Measurements from ENCODE around the gene IFRD1.
"Not testable (repeated sequence)": the region's sequence is repeated elsewhere in the genome, so short reads cannot be mapped to it uniquely, and the experiment has no call there.

The IFRD1 gene

GRCh38 chr7:112452102-112452888 lies 2.0 kb downstream of the IFRD1 start:
- Histone ChIP-seq H3K9ac (ENCODE audit: low read length) (peak overlapping the region; percentile 94), H2AFZ (ENCODE audit: low read depth, low read length) (no peak overlapping the region), H3K27me3 (ENCODE audit: low read depth, low read length) (no peaks in the 10 kb centered on the region), H3K4me3 (ENCODE audit: low read length) (peak overlapping the region; percentile 93), H3K4me1 (ENCODE audit: low read length) (peaks cover 23% of the 10 kb centered on the region), H3K79me2 (ENCODE audit: low read length) (peaks cover 57% of the 10 kb centered on the region), H3K4me2 (ENCODE audit: low read length) (peak overlapping the region; percentile 83), H3K27ac (ENCODE audit: low read length) (no peak overlapping the region), H4K20me1 (ENCODE audit: insufficient read depth, low read length) (peaks cover 29% of the 10 kb centered on the region), H3K9me3 (ENCODE audit: insufficient read depth, low read length) (no peaks in the 10 kb centered on the region), H3K36me3 (replicated peaks; ENCODE audit: low read depth, low read length) (peaks cover 13% of the 10 kb centered on the region)
- peak; percentile 18 for TF ChIP-seq CTCF (IDR thresholded peaks at IDR 0.05; ENCODE audit: low read depth, low read length)
- TF ChIP-seq EZH2phosphoT487 (IDR thresholded peaks at IDR 0.05; ENCODE audit: low read depth): no peak

DNA sequence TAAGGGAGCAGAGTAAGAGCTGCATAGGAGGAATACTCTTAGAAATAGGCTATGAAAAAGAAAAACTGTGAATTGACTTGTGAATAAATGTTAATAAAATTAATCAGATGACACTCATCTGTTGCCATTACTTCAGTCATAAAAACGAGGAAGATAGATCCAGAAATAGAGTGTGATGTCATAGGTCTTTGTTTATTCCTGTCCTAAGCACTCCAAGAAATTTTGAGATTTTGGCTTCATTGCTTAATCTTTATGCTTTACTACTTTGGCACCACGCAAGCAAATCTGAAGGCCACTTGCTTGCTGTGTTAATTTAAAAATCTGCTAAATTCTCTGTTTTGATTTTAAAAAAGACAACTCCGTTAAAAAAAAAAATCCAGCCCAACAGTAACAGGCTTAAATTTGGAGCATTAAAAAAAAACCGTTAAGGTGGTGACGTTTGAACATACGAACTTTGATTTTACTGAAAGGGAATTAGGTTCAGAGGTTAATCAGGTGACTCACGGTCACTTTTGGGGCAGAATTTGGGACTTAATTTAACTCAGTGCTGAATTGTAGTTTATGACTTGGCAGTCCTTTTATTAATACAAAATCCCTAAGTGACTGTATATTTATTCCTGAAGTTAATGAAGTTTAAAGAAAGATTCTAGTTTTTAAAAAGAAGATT lies 3.4 kb downstream of the IFRD1 start:
- TF ChIP-seq EZH2phosphoT487 (IDR thresholded peaks at IDR 0.05; ENCODE audit: low read depth): no peak
- H3K4me3 ChIP-seq (ENCODE audit: low read length): no peak overlapping the region

GRCh38 chr7:112454191-112454590 lies 3.9 kb downstream of the IFRD1 start:
- H3K4me3 ChIP-seq (ENCODE audit: low read length): not testable (repeated sequence)

More for the DNA sequence above, 3.4 kb downstream of the IFRD1 start:
- peaks cover 23% of the 10 kb centered on the region for H3K4me1 ChIP-seq (ENCODE audit: low read length)
- H3K27me3 ChIP-seq (ENCODE audit: low read depth, low read length): no peaks in the 10 kb centered on the region
- no peaks in the 10 kb centered on the region for H3K9me3 ChIP-seq (ENCODE audit: insufficient read depth, low read length)
- no peak overlapping the region for H3K9ac ChIP-seq (ENCODE audit: low read length)
- no peak overlapping the region for H2AFZ ChIP-seq (ENCODE audit: low read depth, low read length)
- H3K79me2 ChIP-seq (ENCODE audit: low read length): peaks cover 57% of the 10 kb centered on the region
- H3K27ac ChIP-seq (ENCODE audit: low read length): no peak overlapping the region
- peaks cover 16% of the 10 kb centered on the region for H3K36me3 ChIP-seq (replicated peaks; ENCODE audit: low read depth, low read length)
- peak overlapping the region; percentile 83 for H3K4me2 ChIP-seq (ENCODE audit: low read length)
- H4K20me1 ChIP-seq (ENCODE audit: insufficient read depth, low read length): peaks cover 29% of the 10 kb centered on the region

GRCh38 chr7:112459645-112460044 lies 9.4 kb downstream of the IFRD1 start:
- no peaks in the 10 kb centered on the region for H3K9me3 ChIP-seq (ENCODE audit: insufficient read depth, low read length)
- H3K4me3 ChIP-seq (ENCODE audit: low read length): no peak overlapping the region
- H4K20me1 ChIP-seq (ENCODE audit: insufficient read depth, low read length): no peaks in the 10 kb centered on the region
- TF ChIP-seq EZH2phosphoT487 (IDR thresholded peaks at IDR 0.05; ENCODE audit: low read depth) (no peak), CTCF (IDR thresholded peaks at IDR 0.05; ENCODE audit: low read depth, low read length) (no peak)
- no peaks in the 10 kb centered on the region for H3K4me1 ChIP-seq (ENCODE audit: low read length)
- peaks cover 60% of the 10 kb centered on the region for H3K36me3 ChIP-seq (replicated peaks; ENCODE audit: low read depth, low read length)
- H3K4me2 ChIP-seq (ENCODE audit: low read length): no peak overlapping the region
- peaks cover 16% of the 10 kb centered on the region for H3K79me2 ChIP-seq (ENCODE audit: low read length)
- H3K27me3 ChIP-seq (ENCODE audit: low read depth, low read length): no peaks in the 10 kb centered on the region
- H2AFZ ChIP-seq (ENCODE audit: low read depth, low read length): no peak overlapping the region
- H3K27ac ChIP-seq (ENCODE audit: low read length): no peak overlapping the region
- no peak overlapping the region for H3K9ac ChIP-seq (ENCODE audit: low read length)

More at GRCh38 chr7:112454191-112454590, 3.9 kb downstream of the IFRD1 start:
- Histone ChIP-seq H3K79me2 (ENCODE audit: low read length) (peaks cover 57% of the 10 kb centered on the region), H4K20me1 (ENCODE audit: insufficient read depth, low read length) (peaks cover 29% of the 10 kb centered on the region), H3K36me3 (replicated peaks; ENCODE audit: low read depth, low read length) (peaks cover 22% of the 10 kb centered on the region), H3K4me1 (ENCODE audit: low read length) (peaks cover 21% of the 10 kb centered on the region)
- not testable (repeated sequence) for H3K4me2 ChIP-seq (ENCODE audit: low read length); H3K27ac ChIP-seq (ENCODE audit: low read length); H2AFZ ChIP-seq (ENCODE audit: low read depth, low read length); H3K27me3 ChIP-seq (ENCODE audit: low read depth, low read length); H3K9ac ChIP-seq (ENCODE audit: low read length); H3K9me3 ChIP-seq (ENCODE audit: insufficient read depth, low read length)

- Histone ChIP-seq H3K9ac (ENCODE audit: low read length) (no peak overlapping the region), H3K9me3 (ENCODE audit: insufficient read depth, low read length) (no peaks in the 10 kb centered on the region), H4K20me1 (ENCODE audit: insufficient read depth, low read length) (no peaks in the 10 kb centered on the region), H3K27me3 (ENCODE audit: low read depth, low read length) (no peaks in the 10 kb centered on the region), H3K27ac (ENCODE audit: low read length) (no peak overlapping the region), H3K4me1 (ENCODE audit: low read length) (no peaks in the 10 kb centered on the region), H3K79me2 (ENCODE audit: low read length) (peaks cover 3% of the 10 kb centered on the region; the same call in 1 of the 2 replicates), H3K4me3 (ENCODE audit: low read length) (no peak overlapping the region), H3K36me3 (replicated peaks; ENCODE audit: low read depth, low read length) (peaks cover 57% of the 10 kb centered on the region), H2AFZ (ENCODE audit: low read depth, low read length) (no peak overlapping the region), H3K4me2 (ENCODE audit: low read length) (no peak overlapping the region)
- TF ChIP-seq CTCF (IDR thresholded peaks at IDR 0.05; ENCODE audit: low read depth, low read length): no peak
- TF ChIP-seq EZH2phosphoT487 (IDR thresholded peaks at IDR 0.05; ENCODE audit: low read depth): no peak
Observed at GRCh38 chr7:112462236-112462635, 12.0 kb downstream of the IFRD1 start.

All from OCI-LY3 (cell line).